Hepatocyte (in vitro differentiated cells): ENCODE data around the gene ZBTB44. TPM values are rescaled to one million over a fixed set of nuclear protein-coding genes. Genes with fewer than 3 reads are reported as not detected.
"Not testable (repeated sequence)": the region's sequence is repeated elsewhere in the genome, so short reads cannot be mapped to it uniquely, and the experiment has no call there.

Source experiments
- DNase-seq: peaks from one replicate; pipeline ENCODE4 v3.0.0-alpha.2; 2016; ENCODE audit warnings: low spot score
- H2AFZ ChIP-seq: fragments of 200-600 bp; sonication (generic); 2 replicates; pipeline ENCODE4 v1.6.0; 2016; ENCODE audit warnings: antibody characterized with exemption, mild to moderate bottlenecking
- H3K27ac ChIP-seq: fragments of 200-600 bp; sonication (generic); 2 replicates; pipeline ENCODE4 v1.5.1; 2016; ENCODE audit warnings: mild to moderate bottlenecking
- H3K27me3 ChIP-seq: fragments of 200-600 bp; sonication (generic); 2 replicates; pipeline ENCODE4 v1.6.1; 2016
- H3K36me3 ChIP-seq: fragments of 200-600 bp; sonication (generic); replicated peaks from 2 replicates; pipeline ENCODE4 v1.5.1; 2016; ENCODE audit warnings: low read depth; ENCODE audit not compliant: insufficient read depth
- H3K4me1 ChIP-seq: fragments of 200-600 bp; sonication (generic); 2 replicates; pipeline ENCODE4 v1.5.1; 2016; ENCODE audit warnings: mild to moderate bottlenecking, moderate library complexity; ENCODE audit not compliant: insufficient read depth
- H3K4me2 ChIP-seq: fragments of 200-600 bp; sonication (generic); 2 replicates; pipeline ENCODE4 v1.6.0; 2016
- H3K4me3 ChIP-seq: fragments of 200-600 bp; sonication (generic); 2 replicates; pipeline ENCODE4 v1.5.1; 2016; ENCODE audit warnings: mild to moderate bottlenecking
- H3K79me2 ChIP-seq: fragments of 200-600 bp; sonication (generic); 2 replicates; pipeline ENCODE4 v1.6.0; 2017; ENCODE audit warnings: mild to moderate bottlenecking
- H3K9me2 ChIP-seq: fragments of 200-600 bp; sonication (generic); replicated peaks from 2 replicates; pipeline ENCODE4 v1.6.0; 2017; ENCODE audit warnings: mild to moderate bottlenecking; ENCODE audit not compliant: insufficient read depth
- H3K9me3 ChIP-seq: fragments of 200-600 bp; sonication (generic); 2 replicates; pipeline ENCODE4 v1.5.1; 2016; ENCODE audit warnings: low read depth, mild to moderate bottlenecking
- H4K20me1 ChIP-seq: fragments of 200-600 bp; sonication (generic); 2 replicates; pipeline ENCODE4 v1.6.0; 2016; ENCODE audit warnings: mild to moderate bottlenecking; ENCODE audit not compliant: insufficient read depth, poor library complexity, severe bottlenecking
- CTCF ChIP-seq: fragments of 200-600 bp; sonication (generic); IDR thresholded peaks from 2 replicates; pipeline ENCODE4 v1.5.1; 2016; ENCODE audit warnings: antibody characterized with exemption, mild to moderate bottlenecking; ENCODE audit not compliant: poor library complexity
- EZH2 ChIP-seq: fragments of 200-600 bp; sonication (generic); IDR thresholded peaks from 2 replicates; pipeline ENCODE4 v1.6.1; 2016; ENCODE audit warnings: antibody characterized with exemption, mild to moderate bottlenecking, borderline replicate concordance
- EZH2phosphoT487 ChIP-seq: fragments of 200-600 bp; sonication (generic); IDR thresholded peaks from one replicate; pipeline ENCODE4 v1.6.1; 2018; ENCODE audit warnings: antibody characterized with exemption, mild to moderate bottlenecking, low read depth, moderate library complexity; ENCODE audit not compliant: unreplicated experiment, severe bottlenecking
- WGBS: methylation state at CpG from one replicate; pipeline ENCODE4 v1.1.6; 2016; ENCODE audit warnings: low lambda C conversion rate; ENCODE audit errors: missing lambda C conversion rate; 5-methylcytosine and 5-hydroxymethylcytosine counted together
- polyA plus RNA-seq: library from polyadenylated mRNA; unstranded; fragments of >200 nt; fragmentation: Nextera tagmentation; extraction: Ambion mirVana; gene quantifications from 2 replicates; pipeline ENCODE4 v1.2.1, GENCODE V29; 2016
- total RNA-seq: library from RNA; depleted of rRNA; stranded (reverse); fragments of >200 nt; gene quantifications from 2 replicates; pipeline ENCODE4 v1.2.3, GENCODE V29; 2014

The ZBTB44 gene
- total and polyA plus RNA-seq, 2 experiments from 2014 or later, result 7.3 to 53.8 TPM

GRCh38 chr11:130261571-130261970 lies 53.1 kb downstream of the ZBTB44 start:
- H3K9me3 ChIP-seq, result peaks cover 5% of the 10 kb centered on the region
- no peak overlapping the region for H3K4me2 ChIP-seq
- no peaks in the 10 kb centered on the region for H4K20me1 ChIP-seq
- no peak overlapping the region for H2AFZ ChIP-seq
- no peaks in the 10 kb centered on the region for H3K4me1 ChIP-seq
- peaks cover 70% of the 10 kb centered on the region for H3K79me2 ChIP-seq
- H3K4me3 ChIP-seq, result no peak overlapping the region
- peaks cover 5% of the 10 kb centered on the region for H3K36me3 ChIP-seq
- no peaks in the 10 kb centered on the region for H3K9me2 ChIP-seq
- no peak for DNase-seq
- H3K27ac ChIP-seq, result no peak overlapping the region
- WGBS, result 96% methylated on average over 5 of the region's 5 CpGs
- H3K27me3 ChIP-seq, result no peaks in the 10 kb centered on the region
- TF ChIP-seq CTCF (no peak), EZH2phosphoT487 (no peak), EZH2 (no peak)

GRCh38 chr11:130260742-130261141 lies 54.0 kb downstream of the ZBTB44 start:
- no peak overlapping the region for H3K27ac ChIP-seq
- peaks cover 77% of the 10 kb centered on the region for H3K79me2 ChIP-seq
- DNase-seq, result no peak
- H3K4me2 ChIP-seq, result no peak overlapping the region
- H4K20me1 ChIP-seq, result no peaks in the 10 kb centered on the region
- no peak for TF ChIP-seq EZH2phosphoT487
- TF ChIP-seq CTCF, result no peak
- no peak for TF ChIP-seq EZH2
- H3K4me1 ChIP-seq, result no peaks in the 10 kb centered on the region
- H3K9me3 ChIP-seq, result peaks cover 5% of the 10 kb centered on the region
- no peaks in the 10 kb centered on the region for H3K27me3 ChIP-seq
- H3K36me3 ChIP-seq, result peaks cover 5% of the 10 kb centered on the region
- H3K9me2 ChIP-seq, result no peaks in the 10 kb centered on the region
- H2AFZ ChIP-seq, result no peak overlapping the region
- no peak overlapping the region for H3K4me3 ChIP-seq
- 96% methylated on average over 6 of the region's 6 CpGs for WGBS

- no peaks in the 10 kb centered on the region for H3K4me1 ChIP-seq
- no peaks in the 10 kb centered on the region for H3K9me2 ChIP-seq
- 100% methylated on average over 2 of the region's 2 CpGs for WGBS
- no peak overlapping the region for H3K4me3 ChIP-seq
- peaks cover 5% of the 10 kb centered on the region for H3K9me3 ChIP-seq
- TF ChIP-seq CTCF (no peak), EZH2phosphoT487 (no peak), EZH2 (no peak)
- H3K4me2 ChIP-seq, result no peak overlapping the region
- peaks cover 5% of the 10 kb centered on the region for H3K36me3 ChIP-seq
- H3K79me2 ChIP-seq, result peaks cover 76% of the 10 kb centered on the region
- DNase-seq, result no peak
- H4K20me1 ChIP-seq, result no peaks in the 10 kb centered on the region
- no peak overlapping the region for H2AFZ ChIP-seq
- H3K27ac ChIP-seq, result no peak overlapping the region
- no peaks in the 10 kb centered on the region for H3K27me3 ChIP-seq
These were observed 54.6 kb downstream of the ZBTB44 start for GRCh38 chr11:130260080-130260627.

- H3K79me2 ChIP-seq, result peaks cover 65% of the 10 kb centered on the region
- H3K4me1 ChIP-seq, result not testable (repeated sequence)
- 91% methylated on average over 1 of the region's 1 CpG for WGBS
These were observed 63.0 kb downstream of the ZBTB44 start for GRCh38 chr11:130251763-130252162.

GRCh38 chr11:130249929-130250328 lies 64.8 kb downstream of the ZBTB44 start:
- peaks cover 52% of the 10 kb centered on the region for H3K79me2 ChIP-seq
- not testable (repeated sequence) for H3K27me3 ChIP-seq, H3K9me3 ChIP-seq, H3K9me2 ChIP-seq, H2AFZ ChIP-seq, H3K4me1 ChIP-seq, DNase-seq, H3K4me2 ChIP-seq, H3K27ac ChIP-seq, H3K36me3 ChIP-seq, H3K4me3 ChIP-seq
- 85% methylated on average over 5 of the region's 5 CpGs for WGBS
- peaks cover 14% of the 10 kb centered on the region for H4K20me1 ChIP-seq

More at GRCh38 chr11:130251763-130252162, 63.0 kb downstream of the ZBTB44 start:
- H3K27me3 ChIP-seq, H3K27ac ChIP-seq, H3K4me3 ChIP-seq, H3K9me3 ChIP-seq, H3K4me2 ChIP-seq, H3K36me3 ChIP-seq, H3K9me2 ChIP-seq, H2AFZ ChIP-seq, DNase-seq: not testable (repeated sequence)
- peaks cover 14% of the 10 kb centered on the region for H4K20me1 ChIP-seq
